SU-DHL-6 (cell line): Measurements from ENCODE around the gene CEP104.

Source experiments
- H2AFZ ChIP-seq: fragments of 200-600 bp; sonication (generic); 2 replicates; pipeline ENCODE4 v1.6.1; 2014; ENCODE audit warnings: low read depth, mild to moderate bottlenecking, moderate library complexity, mixed read lengths, antibody characterized with exemption, low read length; ENCODE audit not compliant: severe bottlenecking
- H3F3A ChIP-seq: fragments of 200-600 bp; shearing (Covaris generic); 2 replicates; pipeline ENCODE4 v1.6.0; 2016; ENCODE audit warnings: antibody characterized with exemption, mild to moderate bottlenecking; ENCODE audit not compliant: insufficient read depth
- H3K27ac ChIP-seq: fragments of 200-600 bp; sonication (generic); 2 replicates; pipeline ENCODE4 v1.5.1; 2016; ENCODE audit warnings: low read depth, mild to moderate bottlenecking, low read length, moderate library complexity, mixed read lengths
- H3K27me3 ChIP-seq: fragments of 200-600 bp; sonication (generic), shearing (Covaris generic); 2 replicates; pipeline ENCODE4 v1.6.0; 2014; ENCODE audit warnings: mild to moderate bottlenecking, low read length
- H3K36me3 ChIP-seq: fragments of 200-600 bp; sonication (generic); 2 replicates; pipeline ENCODE4 v1.6.1; 2014; ENCODE audit warnings: mild to moderate bottlenecking, low read length, mixed read lengths
- H3K4me2 ChIP-seq: fragments of 300-600, 200-600 bp; shearing (Covaris generic), sonication (generic); 2 replicates; pipeline ENCODE4 v1.6.0; 2014; ENCODE audit warnings: low read length, low read depth, mild to moderate bottlenecking; ENCODE audit not compliant: poor library complexity, severe bottlenecking
- H3K4me3 ChIP-seq: fragments of 200-600 bp; sonication (generic); 2 replicates; pipeline ENCODE4 v1.5.1; 2014; ENCODE audit warnings: antibody characterized with exemption, low read length, mild to moderate bottlenecking, mixed read lengths; ENCODE audit not compliant: insufficient read depth, poor library complexity, severe bottlenecking
- H3K79me2 ChIP-seq: fragments of 200-600 bp; sonication (generic); 2 replicates; pipeline ENCODE4 v1.6.1; 2014; ENCODE audit warnings: mild to moderate bottlenecking, low read length, moderate library complexity; ENCODE audit not compliant: insufficient read depth
- H3K9ac ChIP-seq: fragments of 200-600 bp; sonication (generic); 2 replicates; pipeline ENCODE4 v1.7.0; 2014; ENCODE audit warnings: mild to moderate bottlenecking, low read length
- H3K9me2 ChIP-seq: fragments of 200-600 bp; sonication (generic); replicated peaks from 2 replicates; pipeline ENCODE4 v1.6.1; 2014; ENCODE audit warnings: low read length; ENCODE audit not compliant: insufficient read depth
- H3K9me3 ChIP-seq: fragments of 200-600 bp; sonication (generic); 2 replicates; pipeline ENCODE4 v1.6.1; 2014; ENCODE audit warnings: low read length, mixed read lengths; ENCODE audit not compliant: insufficient read depth
- H4K20me1 ChIP-seq: fragments of 200-600 bp; sonication (generic); 2 replicates; pipeline ENCODE4 v1.6.1; 2014; ENCODE audit warnings: low read depth, mild to moderate bottlenecking, antibody characterized with exemption, low read length, moderate library complexity, mixed read lengths
- EZH2phosphoT487 ChIP-seq: fragments of 200-600 bp; sonication (generic), shearing (Covaris generic); conservative IDR thresholded peaks from 2 replicates; pipeline ENCODE4 v1.6.1; 2018; ENCODE audit warnings: mild to moderate bottlenecking, antibody characterized with exemption, low read length, moderate library complexity, mixed read lengths
- TF ChIP-seq, protein P1 (sequence below): fragments of 200-600 bp; sonication (generic); IDR thresholded peaks from one replicate; pipeline ENCODE4 v1.5.1; 2017; ENCODE audit warnings: antibody characterized with exemption, mild to moderate bottlenecking, low read length, moderate library complexity; ENCODE audit not compliant: insufficient read depth, poor library complexity, severe bottlenecking

CEP104 gene

DNA sequence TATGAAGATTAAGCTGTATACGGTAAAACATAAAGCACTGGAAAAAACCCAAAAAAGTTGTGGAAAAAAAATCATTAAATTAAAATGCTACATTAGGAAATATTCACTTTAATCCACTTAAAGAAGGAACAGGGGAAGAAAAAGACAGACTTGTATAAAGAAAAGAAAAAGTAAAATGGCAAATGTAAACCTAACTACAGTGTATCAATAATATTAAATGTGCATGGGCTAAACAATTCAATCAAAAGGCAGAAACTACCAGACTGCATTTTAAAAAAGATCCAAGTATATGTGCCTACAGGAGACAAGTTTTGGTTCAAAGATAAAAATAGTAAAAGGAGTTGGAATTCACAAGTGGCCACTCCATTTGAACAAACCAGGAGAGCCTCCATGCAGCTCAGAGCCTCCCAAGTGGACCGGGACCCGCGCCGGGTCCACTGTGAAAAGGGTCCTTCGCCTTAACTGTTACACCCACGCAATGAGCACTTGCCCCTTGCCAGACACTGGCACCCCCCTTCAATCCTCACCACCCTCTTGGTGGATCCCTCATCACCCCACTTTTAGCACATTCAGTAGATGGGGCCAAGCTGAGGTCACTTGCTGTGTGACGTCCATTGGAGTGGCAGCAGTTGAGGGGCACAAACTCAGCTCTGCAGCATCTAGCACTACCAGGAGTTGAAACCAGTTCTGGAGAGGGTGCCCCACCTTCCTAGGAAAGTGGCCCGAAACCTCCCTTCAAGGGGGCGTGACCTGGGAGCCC lies 42.2 kb upstream of the CEP104 start:
- H3K4me3 ChIP-seq: peak overlapping the region; percentile 80
- no peaks in the 10 kb centered on the region for H4K20me1 ChIP-seq
- H3K27ac ChIP-seq: peak overlapping the region; percentile 95
- no peaks in the 10 kb centered on the region for H3K9me2 ChIP-seq
- no peaks in the 10 kb centered on the region for H3K36me3 ChIP-seq
- TF ChIP-seq, protein P1, sequence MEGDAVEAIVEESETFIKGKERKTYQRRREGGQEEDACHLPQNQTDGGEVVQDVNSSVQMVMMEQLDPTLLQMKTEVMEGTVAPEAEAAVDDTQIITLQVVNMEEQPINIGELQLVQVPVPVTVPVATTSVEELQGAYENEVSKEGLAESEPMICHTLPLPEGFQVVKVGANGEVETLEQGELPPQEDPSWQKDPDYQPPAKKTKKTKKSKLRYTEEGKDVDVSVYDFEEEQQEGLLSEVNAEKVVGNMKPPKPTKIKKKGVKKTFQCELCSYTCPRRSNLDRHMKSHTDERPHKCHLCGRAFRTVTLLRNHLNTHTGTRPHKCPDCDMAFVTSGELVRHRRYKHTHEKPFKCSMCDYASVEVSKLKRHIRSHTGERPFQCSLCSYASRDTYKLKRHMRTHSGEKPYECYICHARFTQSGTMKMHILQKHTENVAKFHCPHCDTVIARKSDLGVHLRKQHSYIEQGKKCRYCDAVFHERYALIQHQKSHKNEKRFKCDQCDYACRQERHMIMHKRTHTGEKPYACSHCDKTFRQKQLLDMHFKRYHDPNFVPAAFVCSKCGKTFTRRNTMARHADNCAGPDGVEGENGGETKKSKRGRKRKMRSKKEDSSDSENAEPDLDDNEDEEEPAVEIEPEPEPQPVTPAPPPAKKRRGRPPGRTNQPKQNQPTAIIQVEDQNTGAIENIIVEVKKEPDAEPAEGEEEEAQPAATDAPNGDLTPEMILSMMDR: no peak
- no peak for TF ChIP-seq EZH2phosphoT487
- peak overlapping the region; percentile 54 for H2AFZ ChIP-seq
- no peaks in the 10 kb centered on the region for H3K27me3 ChIP-seq
- peak overlapping the region; percentile 90 for H3K9ac ChIP-seq
- H3K79me2 ChIP-seq: peaks cover 46% of the 10 kb centered on the region
- H3K4me2 ChIP-seq: peak overlapping the region; percentile 80
- H3K9me3 ChIP-seq: no peaks in the 10 kb centered on the region
- peaks cover 19% of the 10 kb centered on the region; the same call in 1 of the 2 replicates for H3F3A ChIP-seq

DNA sequence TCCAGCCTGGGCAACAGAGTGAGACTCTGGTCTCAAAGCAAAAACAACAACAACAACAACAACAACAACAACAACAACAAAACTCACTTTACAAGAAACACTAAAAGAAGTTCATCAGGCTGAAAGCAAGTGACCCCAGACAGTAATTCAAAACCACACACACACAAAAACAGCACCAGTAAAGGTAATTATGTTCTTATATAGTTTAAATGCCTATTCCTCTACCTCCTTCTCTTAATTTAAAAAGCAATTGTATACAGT lies 41.4 kb upstream of the CEP104 start:
- H3K4me3 ChIP-seq: no peak overlapping the region

DNA sequence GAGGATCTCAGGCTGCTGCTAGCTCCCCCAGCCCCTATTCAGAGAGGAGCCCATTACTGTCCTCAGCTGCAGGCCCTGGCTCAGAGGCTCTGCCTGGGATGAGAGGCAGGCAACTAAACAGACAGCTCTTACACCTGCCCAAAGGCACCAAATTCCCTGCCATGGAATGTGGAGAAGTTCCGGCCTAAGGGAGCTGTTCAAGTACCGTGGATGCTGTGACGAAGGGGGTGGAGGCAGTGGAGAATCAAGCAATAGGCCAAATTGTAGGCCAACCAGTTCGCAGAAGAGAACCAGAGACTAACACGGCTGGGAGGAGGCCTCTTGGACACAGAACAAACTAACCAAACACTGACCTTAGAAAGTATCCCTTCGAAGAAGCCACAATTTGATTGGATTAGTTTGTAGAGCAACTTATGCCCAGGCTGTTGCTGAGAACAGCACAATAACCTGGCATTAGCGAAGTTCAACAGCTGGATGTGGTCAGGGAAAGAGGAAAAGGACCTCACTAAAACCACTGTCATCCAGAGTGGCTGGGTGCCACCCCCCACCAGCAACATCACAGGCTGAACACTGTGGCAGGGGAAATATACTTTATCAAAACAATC lies 39.5 kb upstream of the CEP104 start:
- Histone ChIP-seq H3K36me3 (no peaks in the 10 kb centered on the region), H3F3A (0 out of 2 replicates have a peak, but pooled peaks cover 9% of the 10 kb centered on the region), H3K79me2 (peaks cover 52% of the 10 kb centered on the region), H3K27me3 (no peaks in the 10 kb centered on the region), H2AFZ (no peak overlapping the region), H3K9me3 (no peaks in the 10 kb centered on the region), H3K4me3 (no peak overlapping the region), H3K9me2 (no peaks in the 10 kb centered on the region), H4K20me1 (no peaks in the 10 kb centered on the region), H3K4me2 (no peak overlapping the region), H3K27ac (no peak overlapping the region), H3K9ac (no peak overlapping the region)
- TF ChIP-seq, protein P1: no peak
- no peak for TF ChIP-seq EZH2phosphoT487

More for the DNA sequence above, 41.4 kb upstream of the CEP104 start:
- Histone ChIP-seq H3K4me2 (peak overlapping the region; percentile 80), H3K9me3 (no peaks in the 10 kb centered on the region), H3K36me3 (no peaks in the 10 kb centered on the region), H3F3A (peaks cover 19% of the 10 kb centered on the region; the same call in 1 of the 2 replicates), H3K27me3 (no peaks in the 10 kb centered on the region), H2AFZ (no peak overlapping the region), H3K27ac (no peak overlapping the region), H4K20me1 (no peaks in the 10 kb centered on the region), H3K9me2 (no peaks in the 10 kb centered on the region), H3K9ac (no peak overlapping the region), H3K79me2 (peaks cover 46% of the 10 kb centered on the region)
- TF ChIP-seq, protein P1: no peak
- TF ChIP-seq EZH2phosphoT487: no peak
